CD4-positive, alpha-beta T cell treated with Interleukin-17A for 4 hours (primary cell): ENCODE data around the gene KRT84.

Source experiments
- DNase-seq: peaks from one replicate; pipeline ENCODE4 v3.0.0-alpha.2; 2020; ENCODE audit warnings: mixed read lengths

KRT84 gene

GRCh38 chr12:52338241-52338960 lies 47.1 kb downstream of the KRT84 start:
- DNase-seq: no peak

- no peak for DNase-seq
These were observed 48.4 kb downstream of the KRT84 start for GRCh38 chr12:52337054-52337453.

DNA sequence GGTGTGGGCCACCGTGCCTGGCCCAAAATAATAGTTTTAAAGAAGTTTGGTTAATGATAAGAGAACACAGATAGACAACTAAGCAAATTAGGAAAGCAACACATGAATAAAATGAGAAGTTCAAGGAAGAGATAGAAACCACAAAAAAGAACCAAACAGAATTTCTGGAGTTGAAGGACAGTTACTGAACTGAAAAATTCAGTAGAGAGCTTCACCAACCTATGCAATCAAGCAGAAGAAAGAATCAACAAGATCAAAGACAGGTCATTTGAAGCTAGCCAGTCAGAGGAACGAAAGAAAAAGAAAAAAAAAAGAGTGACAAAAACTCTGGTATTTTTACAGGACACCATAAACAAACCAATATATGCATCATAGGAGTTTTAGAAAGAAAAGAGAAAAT lies 48.8 kb downstream of the KRT84 start:
- no peak for DNase-seq

GRCh38 chr12:52335598-52336262 lies 49.7 kb downstream of the KRT84 start:
- DNase-seq: no peak

DNA sequence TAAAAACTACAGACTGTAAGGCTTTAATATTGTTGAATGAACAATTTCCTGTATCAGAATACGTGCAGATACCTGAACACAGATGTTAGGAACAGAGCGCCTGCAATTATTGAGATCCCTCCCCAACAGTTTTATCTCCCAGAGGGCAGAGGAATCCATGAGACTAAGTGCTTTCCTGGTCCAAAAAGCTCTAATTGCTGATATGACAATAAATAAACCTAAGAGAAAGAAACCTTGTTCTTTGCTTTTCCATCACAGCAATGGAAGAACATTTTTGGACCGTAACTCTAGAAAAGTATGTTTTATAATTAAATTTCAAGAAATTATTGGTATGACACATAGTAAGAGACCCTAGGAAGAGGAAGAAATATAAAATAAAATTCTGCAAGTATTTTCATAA lies 51.3 kb downstream of the KRT84 start:
- no peak for DNase-seq

GRCh38 chr12:52333321-52333720 lies 52.1 kb downstream of the KRT84 start:
- no peak for DNase-seq

DNA sequence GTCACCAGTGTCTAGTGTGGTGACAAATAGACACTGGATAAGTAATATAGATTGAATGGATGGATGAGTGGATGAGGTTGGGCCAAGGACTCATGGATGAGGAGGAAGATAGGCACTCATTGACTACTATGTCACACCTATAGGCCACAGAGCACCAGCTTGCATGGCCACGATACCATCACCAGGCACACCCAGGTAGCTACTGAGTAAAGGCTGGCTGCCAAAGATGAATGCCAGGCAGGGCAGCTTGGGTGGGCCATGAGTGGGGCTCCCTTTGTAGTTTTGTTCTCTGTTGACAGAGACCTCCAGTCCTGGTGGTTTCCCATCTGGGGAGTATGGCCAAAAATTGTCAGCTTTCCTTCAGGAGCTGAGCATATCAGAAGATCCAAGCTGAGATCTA lies 53.1 kb downstream of the KRT84 start:
- no peak for DNase-seq

- DNase-seq: no peak
These were observed 53.6 kb downstream of the KRT84 start for GRCh38 chr12:52331833-52332232.

DNA sequence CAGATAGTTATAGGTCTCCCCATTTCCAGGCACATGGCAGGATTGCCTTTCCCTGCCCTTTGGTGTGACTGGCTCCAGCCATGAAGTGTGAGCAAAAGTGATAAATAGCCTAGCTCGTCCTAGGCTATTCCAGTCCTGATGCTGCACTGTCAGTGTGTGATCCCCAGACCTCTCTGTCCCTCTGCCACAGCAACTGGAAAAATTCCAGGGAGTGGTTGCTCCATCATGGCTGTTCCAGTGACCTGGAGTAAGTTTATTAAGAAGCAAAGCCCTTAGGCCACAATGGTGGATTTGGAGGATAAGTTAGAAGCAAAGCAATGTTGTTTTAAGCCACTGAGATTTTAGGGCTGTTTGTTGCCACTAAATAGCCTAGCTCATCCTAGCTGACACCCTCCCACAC lies 54.4 kb downstream of the KRT84 start:
- no peak for DNase-seq

DNA sequence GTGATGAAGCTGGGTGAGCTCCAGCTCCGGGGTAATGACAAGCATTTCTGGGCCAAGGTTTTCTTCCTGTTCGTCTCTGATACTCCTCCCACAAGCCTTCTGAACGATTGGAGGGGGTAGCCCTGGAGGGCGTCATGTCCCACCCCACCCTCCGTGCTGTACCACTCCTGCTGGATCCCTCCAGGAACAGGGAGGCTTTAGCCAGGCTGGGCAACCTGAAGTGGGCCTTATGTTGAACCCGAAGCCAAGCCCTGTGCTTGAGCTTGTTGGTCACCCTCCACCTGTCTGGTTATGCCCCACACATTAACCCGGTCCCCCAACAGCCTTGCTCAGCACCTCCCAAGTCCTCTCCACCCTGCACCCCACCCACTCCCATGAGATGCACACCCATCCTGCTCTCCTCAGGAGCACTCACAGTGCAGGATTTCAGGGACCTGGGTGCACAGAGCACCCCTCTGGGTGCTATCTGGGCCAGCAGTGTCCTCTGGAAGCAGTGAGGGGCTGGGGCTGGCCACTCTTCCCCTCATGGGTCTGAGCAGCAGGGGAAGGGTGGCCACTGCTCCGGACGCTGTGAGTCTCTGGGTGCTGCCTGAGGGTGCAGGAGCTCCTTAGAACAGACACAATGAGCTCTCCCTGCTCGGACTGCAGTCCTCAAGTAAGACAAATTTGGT lies 57.5 kb downstream of the KRT84 start:
- no peak for DNase-seq
